GM18870 (cell line): ENCODE measurements around the gene REPS2.

Experiments used
- ATAC-seq: cut with Tn5 transposase; IDR thresholded peaks from one replicate; pipeline ENCODE4 v1.9.1; 2021; ENCODE audit warnings: moderate library complexity; ENCODE audit not compliant: unreplicated experiment

REPS2 gene

GRCh38 chrX:16946361-16946964, at the start of gene REPS2:
TSS of gene REPS2 (plus strand) at chrX:16946658. CDS start at chrX:16946862, 204 bp downstream.
- peak; percentile 50 for ATAC-seq

DNA sequence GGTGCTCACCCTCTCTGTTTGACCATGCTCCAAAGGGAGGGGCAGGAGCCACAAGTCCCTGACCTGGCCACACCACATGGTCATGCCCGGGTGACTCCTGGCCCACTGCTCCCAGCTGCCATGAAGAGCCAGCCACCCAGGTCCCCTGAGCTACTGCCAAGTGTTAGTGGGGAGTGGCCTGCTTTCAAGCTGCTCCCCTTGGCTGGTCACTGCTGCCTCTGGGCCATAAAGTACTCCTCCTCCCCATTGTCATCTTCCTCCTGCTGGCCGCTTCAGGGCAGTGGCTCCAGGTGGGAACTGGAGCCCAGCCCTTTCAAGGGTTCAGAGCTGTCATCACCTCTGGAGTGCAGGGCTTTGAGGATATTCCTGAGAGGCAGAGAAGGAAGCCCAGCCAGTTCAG, 49.0 kb upstream of the REPS2 start:
- no peak for ATAC-seq

GRCh38 chrX:16903274-16904022, 43.0 kb upstream of the REPS2 start:
- no peak for ATAC-seq

DNA sequence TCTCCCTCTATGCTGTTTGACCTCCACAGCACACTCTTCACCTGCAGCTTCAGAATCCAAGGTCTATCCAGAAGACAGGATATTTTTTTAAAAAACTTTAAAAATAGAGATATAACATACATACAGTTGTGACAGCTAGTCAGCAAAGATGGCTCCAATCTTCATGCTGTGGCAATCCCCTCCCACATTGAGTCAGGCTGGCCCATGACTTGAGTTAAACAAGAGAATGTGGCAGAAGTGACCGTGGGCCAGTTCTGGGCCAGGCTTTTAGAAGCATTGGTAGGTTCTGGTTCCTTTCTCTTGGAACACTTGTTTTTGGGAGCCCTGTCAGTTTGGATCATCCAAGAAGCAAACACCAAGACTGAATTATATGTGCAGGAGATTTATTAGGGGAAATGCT, 36.1 kb upstream of the REPS2 start:
- no peak for ATAC-seq

DNA sequence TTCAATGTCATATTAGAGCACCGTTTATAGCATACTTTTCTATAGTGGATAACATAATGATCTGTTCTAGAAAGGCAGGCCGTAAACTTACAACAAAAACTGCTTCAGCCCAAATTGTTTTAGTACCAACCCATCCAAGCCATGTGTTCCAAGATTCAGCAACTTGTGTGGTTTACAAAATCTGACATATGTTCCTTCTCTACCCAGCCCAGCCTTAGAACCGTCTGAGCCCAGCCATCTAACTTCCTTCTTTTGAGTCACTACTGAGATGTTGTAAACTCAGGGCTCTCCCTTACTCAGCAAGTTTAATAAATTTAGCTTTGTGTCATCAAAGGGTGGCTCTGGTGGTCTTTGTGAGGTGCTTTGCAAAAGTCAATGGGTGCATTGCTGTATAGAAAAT, 32.4 kb upstream of the REPS2 start:
- no peak for ATAC-seq

DNA sequence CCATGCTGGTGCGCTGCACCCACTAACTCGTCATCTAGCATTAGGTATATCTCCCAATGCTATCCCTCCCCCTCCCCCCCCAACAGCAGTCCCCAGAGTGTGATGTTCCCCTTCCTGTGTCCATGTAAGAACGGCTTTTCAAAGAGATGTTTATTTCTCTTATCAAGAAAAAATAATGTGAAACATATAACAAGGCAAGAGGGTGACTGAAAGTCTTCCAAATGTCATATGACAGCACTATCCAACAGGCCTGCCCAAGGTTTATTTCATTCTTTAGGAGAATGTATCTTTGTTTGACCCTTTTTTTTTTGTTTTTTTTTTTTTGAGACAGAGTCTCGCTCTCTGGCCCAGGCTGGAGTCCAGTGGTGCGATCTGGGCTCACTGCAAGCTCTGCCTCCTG, 29.9 kb upstream of the REPS2 start:
- ATAC-seq: no peak

DNA sequence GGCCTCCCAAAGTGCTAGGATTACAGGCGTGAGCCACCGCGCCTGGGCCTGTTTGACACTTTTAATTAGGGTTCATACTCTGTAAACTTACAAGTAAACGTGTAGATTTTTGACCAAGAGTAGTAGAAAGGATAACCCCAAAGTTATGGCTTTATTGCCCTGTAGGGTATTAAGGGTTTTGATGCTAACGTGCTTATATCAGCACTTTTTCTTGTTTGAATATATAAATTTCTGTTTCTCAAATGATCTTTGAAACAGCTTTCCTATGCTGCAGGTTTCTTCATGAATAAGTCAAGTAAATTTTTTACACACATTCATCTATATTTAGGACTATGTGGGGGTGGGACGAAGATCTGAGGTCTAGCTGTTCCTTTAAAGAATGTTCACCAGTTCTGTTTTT, 29.3 kb upstream of the REPS2 start:
- ATAC-seq: no peak

DNA sequence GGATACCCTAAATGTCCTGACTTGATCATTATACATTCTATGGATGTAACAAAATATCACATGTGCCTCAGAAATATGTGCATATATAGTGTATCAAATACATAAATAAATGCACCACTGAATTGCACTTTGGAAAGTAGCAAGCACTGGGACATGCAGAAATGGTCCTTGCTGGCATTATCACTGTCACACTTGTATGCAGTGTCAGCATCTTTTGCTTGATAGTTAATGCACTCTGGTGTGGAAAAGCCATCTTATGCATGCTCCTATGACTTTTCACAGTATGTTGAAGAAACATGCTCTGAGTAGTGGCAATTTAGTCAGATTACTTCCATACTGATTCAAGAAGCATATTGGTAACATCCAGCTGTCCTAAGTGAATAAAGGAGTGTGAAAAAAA, 27.5 kb upstream of the REPS2 start:
- no peak for ATAC-seq

DNA sequence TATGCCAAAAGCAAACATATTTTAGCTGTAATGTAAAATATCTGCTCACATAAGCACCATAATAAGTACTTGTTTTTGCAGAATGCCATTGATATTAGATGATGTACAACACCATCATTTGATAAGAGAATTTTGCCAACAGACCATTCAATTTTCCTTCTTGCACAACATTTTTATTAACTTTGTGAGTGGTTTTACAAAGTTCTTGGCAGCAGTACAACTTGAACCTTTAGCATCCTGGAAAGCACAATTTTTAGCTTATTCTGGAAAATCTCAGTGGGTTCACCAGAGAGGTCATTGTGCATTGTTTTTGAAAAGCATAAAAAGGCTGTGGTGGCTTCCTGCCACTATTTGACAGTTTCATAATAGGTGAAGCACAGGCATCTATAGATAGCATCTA, 26.4 kb upstream of the REPS2 start:
- no peak for ATAC-seq

GRCh38 chrX:16923157-16923556, 23.3 kb upstream of the REPS2 start:
- no peak for ATAC-seq

GRCh38 chrX:16924631-16925480, 21.6 kb upstream of the REPS2 start:
- ATAC-seq: no peak

DNA sequence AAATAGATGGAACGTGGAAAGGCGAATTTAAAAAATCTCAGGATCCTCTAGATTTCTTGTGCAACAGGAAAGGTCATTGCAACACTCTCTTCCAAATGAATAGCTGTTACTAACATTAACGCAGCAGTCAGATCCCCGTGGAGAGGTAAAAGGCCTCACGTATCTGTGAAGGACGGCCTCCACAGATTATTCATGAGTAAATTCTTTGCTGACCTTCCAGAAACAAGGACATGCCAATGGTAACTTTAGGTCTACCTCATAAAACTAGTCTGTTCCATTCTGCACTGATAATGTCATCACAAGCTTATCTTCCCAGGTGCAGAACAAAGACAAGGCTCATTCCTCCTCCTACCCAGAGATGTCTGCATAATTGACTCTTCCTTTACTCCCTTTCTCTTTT, 16.1 kb upstream of the REPS2 start:
- no peak for ATAC-seq

GRCh38 chrX:16931371-16931770, 15.1 kb upstream of the REPS2 start:
- ATAC-seq: no peak

- ATAC-seq: no peak
Observed at GRCh38 chrX:16931855-16932575, 14.4 kb upstream of the REPS2 start.

DNA sequence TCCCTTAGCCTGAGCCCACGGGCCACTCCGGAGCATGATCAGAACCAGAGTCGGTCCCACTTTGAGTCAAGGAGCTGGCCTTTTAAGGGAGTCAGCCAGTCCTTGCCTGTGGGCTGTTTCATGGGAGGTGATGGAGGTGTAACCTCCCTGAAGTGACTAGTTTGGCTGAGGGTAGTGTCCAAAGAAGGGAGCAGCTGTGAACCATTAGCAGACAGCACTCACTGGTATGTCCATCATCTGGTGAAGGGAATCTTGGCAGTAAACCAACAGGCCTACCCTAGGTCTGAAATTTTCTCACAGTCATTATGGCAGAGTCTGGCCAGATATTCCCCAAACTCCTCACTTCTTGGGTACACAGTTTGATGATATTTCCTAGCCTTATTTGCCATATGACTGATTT, 12.3 kb upstream of the REPS2 start:
- no peak for ATAC-seq

- ATAC-seq: no peak
Observed at GRCh38 chrX:16946971-16947562, 609 bp downstream of the REPS2 start.

GRCh38 chrX:16950423-16950822, 4.0 kb downstream of the REPS2 start:
- ATAC-seq: no peak

GRCh38 chrX:16953606-16954211, 7.3 kb downstream of the REPS2 start:
- ATAC-seq: no peak

GRCh38 chrX:16957751-16958150, 11.3 kb downstream of the REPS2 start:
- ATAC-seq: no peak

GRCh38 chrX:16958356-16958755, 11.9 kb downstream of the REPS2 start:
- ATAC-seq: no peak
